ENCODE data around the gene COL15A1.
"Not testable (repeated sequence)": the region's sequence is repeated elsewhere in the genome, so short reads cannot be mapped to it uniquely, and the experiment has no call there.

Gene COL15A1

DNA sequence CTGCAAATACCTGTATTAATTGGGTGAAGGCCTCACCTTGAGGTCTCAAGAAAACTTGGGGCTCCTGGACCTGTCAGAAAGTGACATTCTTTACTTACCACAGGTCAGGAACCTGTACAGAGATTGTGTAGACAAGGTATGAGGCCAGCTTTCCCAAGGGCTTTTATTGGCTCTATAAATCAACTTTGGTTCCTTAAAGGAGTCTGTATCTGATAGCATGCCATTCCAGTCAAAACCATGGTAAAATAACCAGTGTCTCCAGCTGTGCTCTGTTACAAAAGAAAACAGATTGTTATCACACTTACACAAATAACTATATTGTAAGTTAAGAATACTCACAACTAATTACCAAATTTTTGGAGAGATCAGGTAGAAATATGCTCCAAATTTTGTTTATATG, 64.5 kb downstream of the COL15A1 start:
- no peaks in the 10 kb centered on the region for H3K27me3 ChIP-seq (ENCODE audit: insufficient read depth, low read length)
- no peaks in the 10 kb centered on the region for H3K36me3 ChIP-seq (ENCODE audit: insufficient read depth, low read length)
- H3K9me3 ChIP-seq (ENCODE audit: low read length): peaks cover 4% of the 10 kb centered on the region
- H2AFZ ChIP-seq (ENCODE audit: low read depth, low read length): no peak overlapping the region
- no peak overlapping the region for H3K4me3 ChIP-seq (ENCODE audit: low read length)
- no peaks in the 10 kb centered on the region for H3K4me1 ChIP-seq (ENCODE audit: insufficient read depth, low read length)

DNA sequence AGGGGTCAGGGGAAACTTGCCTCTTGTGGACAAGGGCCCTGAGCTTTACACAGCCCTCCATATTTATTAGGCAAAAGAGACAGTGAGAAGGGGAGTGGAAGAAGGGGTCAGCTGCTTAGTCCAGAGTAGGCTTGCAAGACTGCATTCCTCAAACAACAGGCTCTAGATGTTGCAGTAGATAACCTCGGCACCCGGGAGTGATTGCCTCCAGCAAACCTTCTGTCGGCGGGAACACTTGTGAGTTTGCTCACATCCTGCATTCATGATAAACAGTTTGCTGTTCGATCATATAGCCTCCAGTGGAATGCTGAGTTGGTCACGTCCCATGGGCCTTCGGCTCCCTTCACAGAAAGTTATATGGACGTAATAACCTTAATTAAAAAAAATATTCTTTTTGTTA, 66.7 kb downstream of the COL15A1 start:
- H3K27me3 ChIP-seq (ENCODE audit: insufficient read depth, low read length); H2AFZ ChIP-seq (ENCODE audit: low read depth, low read length); H3K9me3 ChIP-seq (ENCODE audit: low read length); H3K4me3 ChIP-seq (ENCODE audit: low read length); H3K4me1 ChIP-seq (ENCODE audit: insufficient read depth, low read length); H3K36me3 ChIP-seq (ENCODE audit: insufficient read depth, low read length): not testable (repeated sequence)

DNA sequence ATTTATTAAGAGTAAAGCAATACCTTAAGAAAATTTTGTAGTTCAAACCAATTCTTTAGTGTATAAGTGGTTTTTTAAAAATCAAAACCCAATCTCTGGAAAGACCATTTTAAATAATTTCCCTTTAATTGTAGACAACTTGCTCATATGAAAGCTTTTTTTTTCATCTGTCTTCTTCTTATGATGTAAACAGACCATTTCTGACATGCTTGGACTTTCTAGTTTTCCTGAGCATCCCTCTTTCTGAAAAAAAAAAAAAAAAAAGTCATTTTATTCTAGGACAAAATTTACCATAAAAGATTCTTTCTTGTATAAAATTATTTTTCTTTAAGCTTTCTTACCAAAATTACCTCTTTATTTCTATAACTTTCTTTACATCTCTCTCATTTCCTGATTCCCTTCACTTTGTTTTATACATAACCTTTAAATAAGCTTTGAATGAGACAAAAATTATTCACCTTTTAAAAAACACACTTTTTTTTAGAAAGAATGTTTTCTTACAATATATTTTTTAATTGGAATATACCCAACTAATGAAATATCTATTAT, 67.5 kb downstream of the COL15A1 start:
- H3K4me1 ChIP-seq (ENCODE audit: insufficient read depth, low read length): no peaks in the 10 kb centered on the region
- H2AFZ ChIP-seq (ENCODE audit: low read depth, low read length): no peak overlapping the region
- H3K27me3 ChIP-seq (ENCODE audit: insufficient read depth, low read length): no peaks in the 10 kb centered on the region
- H3K36me3 ChIP-seq (ENCODE audit: insufficient read depth, low read length): no peaks in the 10 kb centered on the region
- no peak overlapping the region for H3K4me3 ChIP-seq (ENCODE audit: low read length)
- peaks cover 4% of the 10 kb centered on the region for H3K9me3 ChIP-seq (ENCODE audit: low read length)

DNA sequence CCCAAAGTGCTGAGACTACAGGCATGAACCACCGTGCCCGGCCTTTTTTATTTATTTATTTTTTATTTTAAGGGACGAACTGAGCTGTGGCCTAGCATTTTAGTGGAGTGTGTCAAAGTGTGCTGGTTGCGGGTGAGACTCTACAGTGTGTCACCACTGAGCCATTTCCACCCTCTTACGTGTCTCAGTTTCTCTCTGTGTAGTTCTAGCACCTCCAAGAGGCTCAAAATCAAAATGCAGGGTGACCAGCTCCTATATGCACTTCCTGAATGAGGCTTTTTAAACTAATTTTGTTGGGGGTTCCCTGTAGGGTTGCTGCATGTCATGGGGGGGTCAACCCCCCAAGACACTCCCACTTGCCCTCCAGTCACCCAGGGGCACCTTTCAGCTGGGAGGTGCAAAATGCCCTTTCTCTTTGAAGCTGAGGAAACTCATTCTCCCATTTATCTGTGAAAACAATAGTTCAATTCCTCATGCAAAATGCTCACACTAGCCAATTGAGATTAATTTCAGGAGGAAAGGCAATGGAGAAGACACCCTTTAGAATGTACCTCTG, 69.3 kb downstream of the COL15A1 start:
- Histone ChIP-seq H3K4me1 (ENCODE audit: insufficient read depth, low read length) (no peaks in the 10 kb centered on the region), H3K27me3 (ENCODE audit: insufficient read depth, low read length) (no peaks in the 10 kb centered on the region), H3K4me3 (ENCODE audit: low read length) (no peak overlapping the region), H3K36me3 (ENCODE audit: insufficient read depth, low read length) (no peaks in the 10 kb centered on the region), H2AFZ (ENCODE audit: low read depth, low read length) (no peak overlapping the region), H3K9me3 (ENCODE audit: low read length) (peaks cover 4% of the 10 kb centered on the region)

DNA sequence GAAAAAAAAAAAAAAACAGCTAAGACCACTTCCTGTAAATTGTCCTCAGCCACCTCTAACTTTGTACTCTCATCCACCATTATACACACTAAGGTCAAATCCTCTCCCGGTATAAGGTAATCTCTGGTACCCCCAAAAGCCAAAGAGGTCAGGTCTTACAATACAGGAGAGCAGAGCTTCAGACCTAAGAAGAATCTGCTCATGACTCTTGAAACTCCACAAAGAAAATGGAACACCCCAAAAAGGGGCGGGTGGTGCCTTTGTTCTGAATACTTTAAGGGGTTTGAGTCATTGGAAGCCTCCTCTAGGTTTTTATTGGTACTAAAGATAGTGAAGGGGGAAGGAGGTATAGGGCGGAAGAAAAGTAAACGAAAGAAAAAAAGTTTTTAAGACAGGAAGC, 69.8 kb downstream of the COL15A1 start:
- Histone ChIP-seq H3K27me3 (ENCODE audit: insufficient read depth, low read length) (no peaks in the 10 kb centered on the region), H3K4me1 (ENCODE audit: insufficient read depth, low read length) (no peaks in the 10 kb centered on the region), H3K4me3 (ENCODE audit: low read length) (no peak overlapping the region), H3K36me3 (ENCODE audit: insufficient read depth, low read length) (no peaks in the 10 kb centered on the region), H3K9me3 (ENCODE audit: low read length) (peaks cover 4% of the 10 kb centered on the region), H2AFZ (ENCODE audit: low read depth, low read length) (no peak overlapping the region)

DNA sequence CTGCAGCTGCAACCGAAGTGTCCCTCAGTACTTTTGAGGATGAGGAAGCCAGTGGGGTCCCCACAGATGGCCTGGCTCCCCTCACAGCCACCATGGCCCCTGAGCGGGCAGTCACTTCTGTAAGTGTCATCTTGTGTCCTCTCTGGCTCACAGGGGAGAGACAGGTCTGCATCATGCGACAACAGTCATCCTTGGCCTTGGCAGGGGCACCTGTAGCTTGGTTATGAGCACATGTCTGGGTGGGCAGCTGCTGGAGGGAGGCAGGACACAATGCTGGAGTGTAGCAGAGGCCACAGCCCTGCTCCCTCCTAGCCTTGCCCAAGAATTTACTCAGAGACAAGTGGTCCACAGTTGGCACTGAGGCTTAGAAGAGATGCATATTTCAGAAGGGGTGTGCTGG, 71.7 kb downstream of the COL15A1 start:
- Histone ChIP-seq H3K36me3 (ENCODE audit: insufficient read depth, low read length) (no peaks in the 10 kb centered on the region), H3K4me1 (ENCODE audit: insufficient read depth, low read length) (no peaks in the 10 kb centered on the region), H3K9me3 (ENCODE audit: low read length) (no peaks in the 10 kb centered on the region), H3K4me3 (ENCODE audit: low read length) (no peak overlapping the region), H3K27me3 (ENCODE audit: insufficient read depth, low read length) (no peaks in the 10 kb centered on the region), H2AFZ (ENCODE audit: low read depth, low read length) (no peak overlapping the region)

DNA sequence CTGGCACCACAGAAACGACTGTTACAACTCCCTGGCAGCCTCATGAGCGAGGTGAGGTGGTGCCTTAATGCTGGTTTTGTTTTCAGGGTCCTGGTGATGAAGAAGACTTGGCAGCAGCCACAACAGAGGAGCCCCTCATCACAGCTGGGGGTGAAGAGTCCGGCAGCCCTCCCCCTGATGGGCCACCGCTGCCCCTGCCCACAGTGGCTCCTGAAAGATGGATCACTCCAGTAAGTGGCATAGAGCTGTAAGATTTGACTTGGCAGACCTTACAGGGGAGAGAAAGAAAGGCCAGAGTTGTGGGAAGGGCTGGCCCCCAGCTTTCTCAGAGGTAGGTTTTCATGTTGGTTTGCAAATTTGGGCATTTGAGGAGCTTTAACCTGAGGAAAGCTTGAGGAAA, 72.2 kb downstream of the COL15A1 start:
- Histone ChIP-seq H3K4me3 (ENCODE audit: low read length) (no peak overlapping the region), H2AFZ (ENCODE audit: low read depth, low read length) (no peak overlapping the region), H3K36me3 (ENCODE audit: insufficient read depth, low read length) (no peaks in the 10 kb centered on the region), H3K9me3 (ENCODE audit: low read length) (no peaks in the 10 kb centered on the region), H3K27me3 (ENCODE audit: insufficient read depth, low read length) (no peaks in the 10 kb centered on the region), H3K4me1 (ENCODE audit: insufficient read depth, low read length) (no peaks in the 10 kb centered on the region)

DNA sequence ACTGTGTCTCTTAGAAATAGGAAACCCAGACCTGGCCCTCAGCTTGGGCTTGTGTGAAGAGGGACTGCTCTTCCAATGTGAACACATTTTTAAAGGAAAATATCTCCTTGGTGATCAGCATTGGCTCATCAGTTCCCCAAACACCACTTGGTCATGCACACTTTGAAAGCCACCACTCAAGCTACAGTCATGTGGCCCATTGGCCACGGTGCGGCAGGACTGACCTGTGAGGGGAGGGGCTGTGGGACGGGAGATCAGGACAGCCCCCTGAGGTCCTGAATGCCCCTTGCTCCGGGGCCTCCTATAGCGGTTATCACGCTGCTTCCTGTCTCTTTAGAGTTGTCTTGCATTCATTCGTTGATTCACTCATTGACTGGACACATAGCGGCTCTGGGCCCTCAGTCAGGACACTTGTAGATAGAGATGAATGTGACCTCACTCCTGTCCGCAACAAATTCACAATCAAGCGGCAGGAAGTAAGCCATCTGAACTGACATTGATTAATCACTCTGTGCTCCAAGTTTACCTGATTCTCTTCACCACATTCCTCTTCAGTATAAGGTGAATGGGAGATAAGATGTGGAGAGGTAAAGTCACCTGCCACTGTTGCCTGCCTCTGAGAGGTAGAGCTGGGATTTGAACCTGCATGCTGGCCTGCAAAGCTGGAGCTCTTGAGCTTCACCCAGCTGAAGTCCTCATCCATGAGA, 73.1 kb downstream of the COL15A1 start:
- no peaks in the 10 kb centered on the region for H3K9me3 ChIP-seq (ENCODE audit: low read length)
- no peaks in the 10 kb centered on the region for H3K27me3 ChIP-seq (ENCODE audit: insufficient read depth, low read length)
- no peaks in the 10 kb centered on the region for H3K36me3 ChIP-seq (ENCODE audit: insufficient read depth, low read length)
- H3K4me3 ChIP-seq (ENCODE audit: low read length): no peak overlapping the region
- no peaks in the 10 kb centered on the region for H3K4me1 ChIP-seq (ENCODE audit: insufficient read depth, low read length)
- no peak overlapping the region for H2AFZ ChIP-seq (ENCODE audit: low read depth, low read length)

DNA sequence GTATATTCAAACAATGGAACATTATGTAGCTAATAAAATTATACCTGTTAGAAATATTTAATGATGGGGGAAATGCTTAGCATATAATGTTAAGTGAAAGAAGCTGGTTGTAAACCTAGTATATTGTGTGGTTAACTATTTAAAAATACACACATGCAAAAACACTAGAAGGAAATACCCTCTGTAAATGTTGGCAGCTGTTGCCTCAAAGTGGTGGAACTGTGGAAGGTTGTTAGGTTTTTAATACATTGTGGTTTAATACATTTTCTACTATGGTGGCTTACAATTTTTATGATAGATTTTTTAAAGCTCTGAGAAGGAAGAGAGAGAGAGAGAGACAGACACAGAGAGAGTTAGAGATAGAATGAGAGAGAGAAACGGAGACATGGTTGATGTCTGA, 74.9 kb downstream of the COL15A1 start:
- Histone ChIP-seq H3K4me1 (ENCODE audit: insufficient read depth, low read length) (no peaks in the 10 kb centered on the region), H3K9me3 (ENCODE audit: low read length) (no peaks in the 10 kb centered on the region), H3K36me3 (ENCODE audit: insufficient read depth, low read length) (no peaks in the 10 kb centered on the region), H3K4me3 (ENCODE audit: low read length) (no peak overlapping the region), H3K27me3 (ENCODE audit: insufficient read depth, low read length) (no peaks in the 10 kb centered on the region), H2AFZ (ENCODE audit: low read depth, low read length) (no peak overlapping the region)

DNA sequence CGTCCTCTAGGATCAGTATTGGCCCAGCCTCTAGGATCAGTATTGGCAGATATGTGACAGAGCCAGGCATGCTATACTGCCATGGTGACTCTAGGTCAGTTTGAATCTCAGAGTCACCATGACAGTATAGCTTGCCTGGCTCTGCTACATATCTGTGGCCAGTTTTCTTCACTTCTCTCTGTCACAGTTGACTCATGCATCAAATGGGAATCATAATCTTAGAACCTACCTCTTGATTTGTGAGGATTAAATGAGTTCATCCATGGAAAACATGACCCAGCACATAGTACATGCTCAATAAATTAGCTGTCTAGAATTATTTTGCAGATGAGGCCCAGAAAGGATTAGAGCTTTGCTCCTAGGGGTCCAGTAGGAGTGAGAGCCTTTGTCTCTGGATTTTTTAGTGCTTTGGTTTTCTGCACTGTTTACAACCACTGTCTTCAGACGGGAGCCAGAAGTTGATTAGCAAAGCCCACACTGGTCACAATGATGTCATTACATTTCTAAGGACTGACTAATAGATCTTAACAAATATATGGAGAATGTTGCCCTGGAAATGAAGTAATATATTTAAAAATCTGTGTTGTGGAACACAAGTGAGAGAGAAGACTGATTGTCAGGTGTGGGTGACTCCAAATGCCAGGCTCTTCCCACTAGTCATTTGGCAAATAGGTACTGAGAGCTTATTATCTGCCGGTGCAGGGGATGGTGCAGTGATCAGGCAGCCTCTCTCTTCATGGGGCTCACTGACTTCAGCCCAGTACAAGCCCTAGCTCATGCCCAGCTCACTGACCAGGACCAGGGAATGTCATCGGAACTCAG, 76.0 kb downstream of the COL15A1 start:
- H3K27me3 ChIP-seq (ENCODE audit: insufficient read depth, low read length): no peaks in the 10 kb centered on the region
- no peak overlapping the region for H2AFZ ChIP-seq (ENCODE audit: low read depth, low read length)
- no peaks in the 10 kb centered on the region for H3K4me1 ChIP-seq (ENCODE audit: insufficient read depth, low read length)
- no peaks in the 10 kb centered on the region for H3K9me3 ChIP-seq (ENCODE audit: low read length)
- no peak overlapping the region for H3K4me3 ChIP-seq (ENCODE audit: low read length)
- no peaks in the 10 kb centered on the region for H3K36me3 ChIP-seq (ENCODE audit: insufficient read depth, low read length)

DNA sequence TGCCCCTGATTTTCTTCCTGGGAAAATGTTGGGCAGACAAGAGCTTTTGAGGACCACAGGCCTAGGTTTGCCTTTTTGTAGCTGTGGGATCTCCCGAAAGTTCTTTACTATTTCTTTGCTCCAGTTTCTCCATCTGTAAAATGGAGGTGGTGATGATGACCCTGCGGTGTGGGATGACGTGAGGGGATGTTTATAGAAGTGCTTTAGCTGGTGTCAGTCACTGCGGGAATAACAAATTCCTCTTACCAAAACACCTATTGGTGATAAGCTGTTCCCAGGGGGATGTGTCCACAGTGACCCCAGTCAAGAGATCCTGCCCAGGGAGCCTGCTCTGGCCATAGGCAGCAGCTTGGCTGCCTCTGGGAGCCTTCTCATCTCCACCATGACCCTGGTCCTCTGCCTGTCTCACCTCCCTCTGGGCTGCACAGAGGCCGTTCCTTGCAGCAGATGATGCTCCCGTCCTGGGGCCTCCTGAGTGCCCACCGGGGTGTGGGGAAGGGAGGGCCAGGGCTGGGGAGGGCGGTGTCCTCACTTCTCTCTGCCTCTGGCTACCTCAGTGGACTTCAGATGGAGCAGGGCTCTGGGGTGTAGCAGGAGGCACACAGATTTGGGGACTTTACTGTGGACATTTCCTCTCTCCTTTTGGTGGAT, 77.2 kb downstream of the COL15A1 start:
- Histone ChIP-seq H3K27me3 (ENCODE audit: insufficient read depth, low read length) (no peaks in the 10 kb centered on the region), H2AFZ (ENCODE audit: low read depth, low read length) (no peak overlapping the region), H3K9me3 (ENCODE audit: low read length) (no peaks in the 10 kb centered on the region), H3K4me3 (ENCODE audit: low read length) (no peak overlapping the region), H3K4me1 (ENCODE audit: insufficient read depth, low read length) (no peaks in the 10 kb centered on the region), H3K36me3 (ENCODE audit: insufficient read depth, low read length) (no peaks in the 10 kb centered on the region)

DNA sequence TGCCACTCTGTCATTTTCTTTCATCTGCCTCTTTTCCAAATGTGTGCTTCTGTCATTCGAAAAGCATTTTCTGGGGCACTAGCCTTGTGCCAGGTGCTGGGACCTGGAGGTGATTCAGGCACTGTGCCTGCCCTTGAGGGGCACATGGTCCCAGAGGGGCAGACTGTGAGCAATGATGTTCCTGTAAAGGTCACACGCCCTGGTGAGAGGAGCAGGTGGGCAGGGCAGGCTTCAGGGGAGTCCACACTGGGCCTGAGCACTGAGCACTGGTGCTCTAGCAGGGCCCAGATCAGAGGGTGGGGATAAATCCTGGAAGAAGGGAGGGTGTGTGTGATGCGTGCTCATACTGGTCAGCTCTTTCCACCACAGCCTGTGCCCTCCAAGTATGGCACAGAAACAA, 77.8 kb downstream of the COL15A1 start:
- no peak overlapping the region for H2AFZ ChIP-seq (ENCODE audit: low read depth, low read length)

DNA sequence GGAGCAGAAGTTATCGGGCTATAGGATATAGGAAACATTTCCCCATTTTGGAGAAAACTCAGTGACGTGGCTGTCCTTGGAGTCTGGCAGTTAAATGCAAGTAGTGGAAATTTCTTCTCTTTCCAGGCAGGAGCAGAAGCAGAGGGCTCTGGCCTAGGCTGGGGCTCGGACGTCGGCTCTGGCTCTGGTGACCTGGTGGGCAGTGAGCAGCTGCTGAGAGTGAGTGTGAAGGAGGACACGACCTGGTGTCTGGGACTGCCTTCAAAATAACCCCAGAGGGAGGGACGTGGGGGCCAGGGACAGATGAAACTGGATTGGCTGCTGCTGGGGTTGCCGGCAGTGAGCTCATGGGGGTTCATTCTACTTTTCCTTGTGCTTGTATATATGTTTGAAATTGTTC, 79.5 kb downstream of the COL15A1 start:
- H3K4me1 ChIP-seq (ENCODE audit: insufficient read depth, low read length): no peaks in the 10 kb centered on the region
- no peaks in the 10 kb centered on the region for H3K36me3 ChIP-seq (ENCODE audit: insufficient read depth, low read length)
- H3K9me3 ChIP-seq (ENCODE audit: low read length): no peaks in the 10 kb centered on the region

More for the DNA sequence above, 77.8 kb downstream of the COL15A1 start:
- Histone ChIP-seq H3K4me1 (ENCODE audit: insufficient read depth, low read length) (no peaks in the 10 kb centered on the region), H3K9me3 (ENCODE audit: low read length) (no peaks in the 10 kb centered on the region), H3K36me3 (ENCODE audit: insufficient read depth, low read length) (no peaks in the 10 kb centered on the region), H3K27me3 (ENCODE audit: insufficient read depth, low read length) (no peaks in the 10 kb centered on the region), H3K4me3 (ENCODE audit: low read length) (no peak overlapping the region)

More for the DNA sequence above, 79.5 kb downstream of the COL15A1 start:
- Histone ChIP-seq H3K4me3 (ENCODE audit: low read length) (no peak overlapping the region), H2AFZ (ENCODE audit: low read depth, low read length) (no peak overlapping the region), H3K27me3 (ENCODE audit: insufficient read depth, low read length) (peaks cover 2% of the 10 kb centered on the region)
